GM19395 (cell line): ENCODE results near the gene ZMIZ1.

Experiments
- ATAC-seq: cut with Tn5 transposase; IDR thresholded peaks from one replicate; pipeline ENCODE4 v1.9.1; 2021; ENCODE audit warnings: mild to moderate bottlenecking, moderate library complexity; ENCODE audit not compliant: unreplicated experiment

ZMIZ1 gene

DNA sequence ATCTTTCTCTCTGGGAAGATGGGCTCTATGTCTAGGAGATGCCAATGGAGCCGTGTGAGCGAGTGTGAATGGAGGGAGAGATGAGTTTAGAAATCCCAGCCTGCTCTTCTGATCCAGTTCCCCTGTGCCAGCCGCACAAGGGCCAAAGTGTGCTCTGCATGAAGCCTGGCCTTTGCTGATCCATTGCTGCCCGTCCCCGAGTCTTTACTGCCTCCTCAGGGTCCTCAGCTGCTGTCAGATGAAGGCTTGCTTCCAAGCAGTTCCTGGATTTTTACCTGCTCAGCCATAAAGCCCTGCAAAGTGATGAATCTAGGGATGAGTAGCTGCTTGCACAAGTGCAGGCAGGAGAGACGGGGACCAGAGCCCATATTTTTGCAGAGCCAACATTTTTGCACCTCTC is 115.9 kb downstream of the ZMIZ1 start:
- no peak for ATAC-seq

DNA sequence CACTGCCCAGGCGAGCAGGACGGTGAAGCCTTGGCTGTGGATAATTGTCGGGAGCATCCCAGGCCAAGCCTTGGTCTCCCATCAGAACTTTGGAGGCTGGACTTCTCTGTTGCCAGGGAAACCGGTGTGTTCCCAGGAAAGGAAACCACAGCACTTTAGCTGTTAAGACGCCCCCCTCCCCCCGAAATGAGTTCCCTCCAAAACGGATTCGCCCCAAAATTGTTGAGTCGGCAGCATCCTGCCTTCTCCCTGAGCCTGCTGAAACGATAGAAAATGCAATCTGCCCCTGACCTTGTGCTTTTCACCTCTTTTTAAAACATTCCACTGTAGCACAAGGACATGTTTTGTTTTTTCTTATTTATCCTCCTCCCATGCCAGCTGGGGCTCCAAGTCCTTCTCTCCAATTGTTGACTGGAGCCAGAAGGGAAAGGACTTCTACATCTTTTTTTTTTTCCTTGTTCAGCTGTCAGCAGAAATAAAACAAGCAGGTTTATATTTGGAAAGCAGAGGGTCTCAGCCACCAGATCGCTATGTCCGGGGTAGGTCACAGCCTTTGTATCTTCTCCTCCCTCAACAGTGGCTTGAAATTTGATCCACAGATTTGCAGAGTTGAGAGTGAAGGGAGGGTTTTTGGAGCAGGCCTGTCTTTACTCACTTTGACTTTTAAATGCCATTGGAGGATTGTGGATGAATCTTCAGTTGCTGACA is 116.5 kb downstream of the ZMIZ1 start:
- no peak for ATAC-seq

DNA sequence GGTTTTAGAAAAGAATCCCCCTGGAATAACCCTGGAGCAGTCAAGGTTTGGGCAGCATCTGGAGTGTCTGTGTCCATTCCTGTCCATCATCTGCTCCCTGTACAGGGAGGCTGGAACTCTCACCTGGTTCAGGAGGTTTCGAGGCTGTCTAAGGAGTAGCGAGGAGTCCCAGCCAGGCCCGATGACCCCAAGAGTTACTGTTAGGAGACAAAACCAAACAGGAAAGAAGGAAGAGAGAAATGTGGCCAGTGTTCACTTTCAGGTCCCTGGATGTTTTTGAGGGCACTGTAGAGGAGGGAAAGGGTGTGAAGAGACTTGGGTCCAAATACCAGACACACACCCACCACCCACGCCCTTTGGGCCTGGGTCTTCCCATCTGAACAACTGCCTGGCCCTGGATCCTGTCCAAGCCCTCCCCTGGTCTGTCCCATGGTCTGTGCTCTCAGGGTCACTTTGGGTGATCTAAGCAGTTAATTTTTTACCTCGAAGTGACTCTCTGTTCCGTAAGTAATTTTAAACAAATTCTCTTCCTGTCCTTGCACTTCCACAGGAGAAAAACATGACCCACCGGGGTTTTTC is 117.1 kb downstream of the ZMIZ1 start:
- no peak for ATAC-seq

DNA sequence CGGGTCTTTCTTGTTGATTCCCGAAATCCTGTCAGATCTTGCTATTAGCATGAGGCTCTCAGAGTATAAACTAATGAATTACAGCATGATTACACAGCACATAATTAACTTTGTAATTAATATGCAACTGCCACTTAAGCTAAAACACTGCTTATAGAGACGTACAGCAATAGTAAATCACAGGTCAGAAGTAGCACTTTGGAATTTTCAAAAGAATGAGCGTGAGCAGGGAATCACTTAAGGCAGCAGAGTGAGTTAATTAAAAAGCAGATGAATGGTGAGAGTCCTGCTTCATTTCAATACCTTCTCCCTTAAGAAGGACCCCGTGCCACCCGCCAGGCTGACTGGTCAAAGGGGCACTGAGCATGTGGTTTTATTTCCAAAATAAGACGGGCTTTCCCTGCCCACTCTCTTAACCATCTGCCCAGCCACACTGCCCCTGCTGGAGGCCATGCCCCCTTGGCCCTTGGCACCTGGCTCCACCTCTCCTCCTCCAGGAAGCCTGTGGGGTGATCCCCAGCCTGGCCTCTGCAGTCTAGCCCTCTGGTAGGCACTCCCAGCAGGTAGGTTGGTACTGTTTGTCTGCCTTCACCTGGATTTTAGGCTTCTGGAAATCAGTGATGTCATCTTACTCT is 117.8 kb downstream of the ZMIZ1 start:
- ATAC-seq = no peak

DNA sequence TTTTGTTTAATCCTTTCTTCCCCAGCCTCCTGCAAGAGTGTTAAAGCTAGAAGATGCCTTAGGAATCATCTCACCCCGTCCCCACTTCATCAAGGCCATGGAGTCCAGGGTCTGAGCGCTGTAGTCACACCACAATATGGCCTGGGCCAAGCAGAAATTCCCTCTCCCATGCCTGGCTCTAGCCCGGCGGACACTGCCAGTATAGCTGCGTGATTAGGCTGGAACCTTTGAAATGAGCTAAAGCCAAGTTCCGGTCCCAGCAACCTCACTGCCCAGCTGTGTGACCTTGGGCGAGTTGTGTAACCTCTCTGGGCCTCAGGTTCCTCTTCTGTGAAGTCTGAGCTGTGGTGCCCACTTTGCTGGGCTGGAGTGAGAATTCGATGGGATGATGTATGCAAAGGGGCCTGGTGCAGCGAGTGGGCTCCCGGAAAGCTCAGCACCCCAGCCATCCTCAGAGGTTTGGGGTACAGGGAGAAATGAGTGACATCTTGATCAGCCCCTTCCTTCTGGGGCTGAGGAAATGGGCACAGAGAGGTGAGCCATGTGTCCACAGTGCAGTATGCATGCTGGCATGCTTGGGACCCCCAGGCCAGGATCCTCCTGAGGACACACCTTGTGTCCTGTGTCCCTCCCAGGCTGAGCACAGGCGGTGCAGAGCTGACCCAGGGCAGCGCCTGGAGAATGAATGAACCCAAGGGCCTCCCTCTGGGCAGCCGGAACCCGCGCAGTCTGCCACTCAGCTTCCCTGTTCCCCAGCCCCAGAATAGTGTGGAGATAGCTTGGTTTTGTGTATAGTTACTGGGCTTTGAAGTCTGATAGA is 118.6 kb downstream of the ZMIZ1 start:
- ATAC-seq = no peak

DNA sequence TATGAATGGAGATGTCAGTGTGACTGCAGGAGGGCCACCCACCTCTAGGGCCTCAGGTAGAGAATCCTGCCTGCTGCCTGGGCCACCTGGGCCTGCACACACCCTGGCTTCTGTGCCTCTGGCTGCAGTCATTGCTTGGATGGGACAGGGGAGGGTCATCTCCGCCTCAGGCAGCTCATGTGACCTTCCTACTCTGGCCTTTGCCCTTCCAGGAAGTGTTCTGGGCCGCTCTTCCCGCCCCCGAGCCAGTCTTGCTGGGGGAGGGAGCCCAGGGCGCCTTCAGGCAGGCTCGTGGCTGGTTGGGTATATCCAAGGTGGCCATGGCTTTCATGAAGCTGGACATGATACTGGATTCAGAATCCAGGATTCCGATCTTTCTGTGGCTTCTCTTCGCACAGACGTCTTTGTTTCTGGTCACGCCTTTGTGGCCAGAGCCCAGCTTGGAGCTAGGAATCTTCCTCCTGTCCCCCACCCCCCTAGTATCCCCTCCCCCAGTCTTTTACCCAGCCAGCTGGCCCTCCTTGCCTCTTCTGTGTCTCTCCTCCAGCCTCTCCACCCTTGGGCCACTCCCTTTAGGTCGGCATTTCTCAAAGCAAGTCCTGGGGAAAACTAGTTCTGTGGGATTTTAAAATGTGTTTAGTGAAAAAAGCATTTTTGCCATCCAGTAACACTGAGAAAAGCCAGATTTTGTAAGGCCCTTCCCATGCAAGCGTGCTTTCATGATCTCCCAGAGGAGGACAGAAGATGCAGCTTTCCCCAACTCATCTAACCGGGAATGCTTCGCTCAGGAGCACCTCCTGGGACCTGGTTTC is 119.6 kb downstream of the ZMIZ1 start:
- ATAC-seq = no peak

DNA sequence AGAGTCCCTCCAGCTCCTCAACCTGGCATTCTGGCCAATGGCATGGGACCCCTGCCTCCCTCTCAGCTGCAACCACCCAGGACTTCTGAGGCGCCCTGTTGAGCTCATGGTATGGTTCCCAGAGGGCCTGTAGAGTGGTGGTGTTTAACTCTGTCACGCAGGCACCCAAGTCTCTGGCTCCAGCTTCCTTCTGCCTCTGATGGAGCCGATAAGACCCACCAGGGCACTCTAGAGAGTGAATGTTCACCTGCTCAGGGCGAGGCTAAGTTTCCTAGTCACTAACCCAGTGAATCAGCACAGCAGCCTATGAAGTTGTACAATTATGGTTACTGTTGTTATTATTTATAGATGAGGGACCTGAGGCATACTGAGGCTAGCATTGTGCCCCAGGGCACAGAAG is 120.4 kb downstream of the ZMIZ1 start:
- no peak for ATAC-seq

DNA sequence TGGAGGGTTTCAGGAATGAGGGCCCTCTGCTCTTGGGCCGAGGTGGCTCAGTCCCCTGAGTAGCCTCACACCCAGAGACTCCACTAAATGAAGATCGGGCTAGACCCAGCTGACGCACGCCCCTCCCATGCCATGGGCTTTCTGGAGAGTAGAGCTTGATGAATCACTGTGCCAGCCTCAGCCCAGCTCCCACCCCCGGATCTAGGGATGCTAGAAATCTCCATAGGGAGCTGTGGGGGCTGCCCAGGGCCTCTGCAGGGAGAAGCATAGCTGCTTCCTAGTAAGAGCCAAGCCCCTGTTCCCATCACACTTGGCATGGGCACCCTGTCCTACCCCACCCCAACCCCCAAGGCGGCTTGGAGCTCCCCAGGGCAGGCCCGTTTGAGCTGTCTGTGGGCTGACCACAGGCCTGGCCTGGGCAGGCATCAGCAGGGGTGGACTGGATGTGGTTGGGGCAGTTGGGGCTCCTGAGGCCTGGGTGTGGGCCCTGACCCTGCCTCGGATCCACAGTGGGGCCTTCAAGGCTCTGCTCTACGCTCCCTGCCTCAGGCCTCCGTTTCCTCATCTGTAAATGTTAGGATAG is 121.2 kb downstream of the ZMIZ1 start:
- ATAC-seq = no peak

DNA sequence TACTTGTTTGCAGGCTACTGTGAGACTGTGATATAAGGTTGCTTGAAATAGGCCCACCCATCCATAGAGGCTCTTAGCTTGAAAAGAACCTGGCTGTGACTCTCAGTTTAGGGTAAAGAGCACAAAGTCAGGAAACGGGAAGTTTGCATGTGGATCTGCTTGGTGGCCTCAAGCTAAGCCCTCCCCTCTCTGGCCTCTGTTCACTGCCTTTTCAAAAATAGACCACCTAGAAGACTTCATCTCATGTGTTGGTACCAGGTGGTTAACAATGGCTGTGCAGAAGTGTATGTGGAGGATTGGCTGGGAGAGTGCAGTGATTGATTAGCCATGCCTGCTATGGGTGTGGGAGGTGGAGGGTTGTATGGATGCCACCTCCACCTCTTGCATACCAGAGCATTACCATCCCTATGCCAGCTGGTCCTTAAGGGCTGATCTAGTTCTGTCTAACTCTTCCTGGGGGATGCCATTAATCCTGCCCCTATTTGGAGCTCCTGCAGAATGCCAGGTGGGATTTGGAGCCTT is 122.0 kb downstream of the ZMIZ1 start:
- ATAC-seq = no peak

DNA sequence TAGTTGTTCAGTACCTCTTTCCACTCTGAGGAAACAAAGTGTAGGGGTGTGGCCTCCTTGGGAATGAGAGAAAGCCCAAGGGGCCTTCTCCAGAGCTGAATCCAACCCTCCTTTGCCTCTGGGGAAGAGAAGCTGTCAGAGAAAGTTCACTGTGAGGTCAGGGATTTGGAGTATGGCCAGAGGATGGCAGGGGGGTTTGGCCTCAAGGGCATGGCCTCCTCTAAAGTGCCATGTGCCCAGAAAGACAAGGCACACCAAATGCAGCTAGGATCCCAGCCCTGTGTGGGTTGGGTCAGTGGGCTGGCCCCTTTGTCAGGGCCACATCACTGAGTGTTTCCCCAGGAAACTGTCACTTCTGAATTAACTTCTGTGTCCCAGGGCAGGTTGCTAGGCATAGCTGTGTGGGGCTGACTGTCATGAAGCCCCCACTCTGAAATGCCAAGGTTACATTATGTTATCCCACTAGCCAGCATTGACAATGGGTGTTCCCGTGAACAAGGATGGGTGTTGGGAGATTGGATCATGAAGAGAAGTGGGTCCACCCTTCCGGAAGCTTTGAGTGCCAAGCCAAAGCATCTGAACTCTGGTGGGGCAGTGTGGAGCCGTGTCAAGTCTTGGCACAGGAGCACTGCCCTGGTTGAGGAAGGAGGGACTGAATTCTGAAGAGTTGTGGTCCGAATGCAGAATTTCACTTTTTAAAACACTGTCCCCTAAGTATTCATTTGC is 123.3 kb downstream of the ZMIZ1 start:
- ATAC-seq = no peak

DNA sequence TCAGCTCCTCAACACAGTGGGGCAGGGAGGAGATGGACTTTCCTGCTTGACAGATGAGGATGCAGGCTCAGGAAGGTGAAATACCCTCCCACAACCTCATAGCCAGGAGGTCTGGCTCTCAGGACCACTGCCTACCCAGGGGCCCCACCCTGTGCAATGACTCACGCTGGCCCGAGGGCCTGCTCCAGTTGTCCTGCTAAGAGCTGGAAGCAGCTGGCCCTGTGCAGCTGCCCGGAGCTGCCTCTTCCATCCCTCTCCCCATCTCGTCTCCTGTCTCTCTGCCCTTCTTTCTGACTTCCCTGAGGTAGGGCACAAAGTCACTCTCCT is 123.9 kb downstream of the ZMIZ1 start:
- no peak for ATAC-seq

DNA sequence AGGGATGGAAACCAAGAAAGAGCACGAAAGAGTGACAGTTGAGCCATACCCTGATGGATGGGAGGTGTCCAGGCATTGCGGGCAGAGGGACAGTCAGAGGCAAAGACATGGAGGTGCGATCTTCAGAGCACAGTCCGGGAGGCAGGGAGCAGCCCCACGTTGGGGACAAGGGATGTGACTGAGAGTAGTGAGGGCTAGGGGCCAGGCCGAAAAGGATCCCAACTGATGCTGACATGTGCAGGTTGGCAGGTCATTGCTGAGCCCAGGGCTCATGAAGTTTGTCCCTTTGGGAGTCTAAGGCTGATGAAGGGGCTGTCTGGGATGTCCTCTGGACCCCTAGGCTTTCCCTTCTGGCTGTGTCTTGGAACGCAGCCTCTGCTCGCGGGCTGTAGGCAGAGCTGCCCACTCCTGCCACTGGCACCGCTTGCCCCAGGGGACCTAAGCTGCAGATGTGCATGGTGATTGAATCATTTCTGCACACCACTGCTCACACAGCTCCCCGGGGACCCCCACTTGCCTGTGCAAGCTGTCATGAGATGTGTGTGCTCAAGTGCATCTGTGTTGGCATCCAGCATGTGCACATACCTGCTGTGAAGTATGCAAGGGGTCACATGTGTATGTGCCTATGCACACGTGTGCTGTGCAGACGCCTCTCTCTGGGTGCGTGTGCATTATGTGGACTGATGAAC is 125.1 kb downstream of the ZMIZ1 start:
- no peak for ATAC-seq

DNA sequence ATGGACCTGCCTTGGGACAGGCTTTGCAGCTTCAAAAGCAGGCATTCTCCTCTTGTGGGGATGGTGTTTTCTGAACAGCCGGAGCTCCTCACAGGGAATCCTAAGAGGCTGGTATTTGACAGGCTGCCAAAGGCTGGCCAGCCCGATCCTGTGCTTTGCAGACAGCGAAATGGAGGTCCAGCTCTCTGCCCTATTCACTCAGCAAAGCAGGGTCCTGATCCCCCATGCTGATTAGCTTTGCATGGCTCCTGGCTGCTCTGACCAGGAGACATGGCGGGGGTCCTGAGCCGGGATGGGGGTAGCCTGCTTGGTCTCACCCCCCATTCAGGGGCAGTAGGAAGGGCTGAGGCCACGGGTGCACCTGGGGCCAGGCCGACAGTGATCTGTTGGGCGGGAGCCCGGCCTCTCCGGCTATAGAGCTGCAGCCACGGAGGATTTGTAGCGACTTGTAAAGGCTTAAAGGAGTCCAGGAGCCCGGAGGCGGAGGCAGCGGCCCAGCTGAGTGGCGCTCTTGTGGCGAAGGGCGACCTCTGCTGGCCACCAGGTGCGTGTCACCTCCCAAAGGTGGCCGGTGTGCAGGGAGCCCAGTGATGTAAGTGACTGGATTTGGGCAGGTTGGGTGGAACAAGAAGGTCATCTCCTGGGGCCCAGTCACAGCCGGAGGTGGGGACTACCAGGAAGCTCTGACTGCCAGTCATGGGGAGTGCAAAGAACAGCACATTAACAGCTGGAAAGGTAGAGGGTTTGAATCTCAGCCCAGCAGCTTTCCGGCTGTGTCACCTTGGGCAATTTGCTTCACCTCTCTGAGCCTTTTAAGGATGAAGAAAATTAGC is 126.5 kb downstream of the ZMIZ1 start:
- ATAC-seq = peak; percentile 75

DNA sequence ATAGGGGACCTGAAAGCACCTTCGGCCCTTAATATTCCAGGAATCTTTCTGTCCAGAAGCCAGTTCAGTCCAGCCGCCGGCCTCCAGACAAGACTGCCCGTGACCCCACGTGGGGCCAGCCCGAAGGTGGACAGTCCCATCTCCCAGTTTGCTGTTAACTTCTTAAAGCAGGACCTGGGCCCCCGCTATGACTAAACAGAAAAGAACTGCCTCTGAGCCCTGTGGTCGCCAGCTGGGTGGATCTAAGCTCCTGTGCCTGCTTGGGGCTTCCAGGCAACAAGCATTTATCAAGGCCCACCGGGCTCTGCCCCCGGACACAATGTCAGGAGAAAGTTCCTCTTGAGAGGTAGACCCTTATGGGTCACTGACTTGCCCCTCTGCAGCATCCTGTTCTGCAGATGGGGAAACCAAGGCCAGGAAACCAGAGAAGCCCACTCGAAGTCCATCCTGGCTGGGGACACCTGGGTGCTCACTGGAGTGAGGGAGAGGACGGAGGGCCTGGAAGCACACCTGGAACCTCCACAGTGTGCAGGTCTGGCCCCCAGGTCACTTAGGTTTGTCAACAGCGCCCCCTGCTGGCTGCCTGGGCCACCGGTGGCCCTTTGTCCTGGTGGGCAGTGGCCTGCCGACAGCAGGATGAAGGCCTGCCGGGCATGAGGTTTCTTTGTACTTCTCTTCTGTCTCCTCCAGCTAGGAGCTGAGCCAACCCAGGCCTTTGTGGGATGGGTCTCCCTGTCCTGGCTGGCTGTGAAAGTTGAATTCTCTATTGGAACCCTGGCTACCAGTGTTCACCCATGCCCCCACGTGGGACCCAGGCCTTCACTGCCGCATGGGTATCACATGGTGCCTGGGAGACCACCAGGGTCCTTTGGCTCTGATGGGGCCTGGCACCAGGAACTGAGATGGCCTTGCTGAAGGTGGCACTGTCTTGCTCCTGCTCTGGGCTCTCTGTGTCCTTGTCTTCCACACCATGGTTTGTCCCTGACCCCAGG is 128.0 kb downstream of the ZMIZ1 start:
- ATAC-seq = no peak

DNA sequence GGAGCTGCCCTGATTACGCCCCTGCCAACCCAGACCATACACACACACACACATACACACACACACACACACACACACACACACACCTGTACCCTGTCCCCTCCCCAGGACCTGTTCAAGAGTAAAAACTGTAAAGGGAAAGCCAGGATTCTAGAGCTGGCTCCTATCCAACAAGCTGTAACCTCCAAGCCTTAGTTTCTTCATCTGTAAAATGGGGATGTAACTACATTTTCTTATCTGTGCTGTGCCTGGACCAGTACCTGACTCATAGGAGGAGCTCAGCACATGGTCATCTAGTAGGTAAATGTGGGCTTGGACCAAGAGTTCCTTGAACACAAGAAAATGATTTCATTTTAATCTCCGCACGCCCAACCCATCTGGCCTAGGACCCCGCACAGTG is 128.8 kb downstream of the ZMIZ1 start:
- ATAC-seq = no peak

DNA sequence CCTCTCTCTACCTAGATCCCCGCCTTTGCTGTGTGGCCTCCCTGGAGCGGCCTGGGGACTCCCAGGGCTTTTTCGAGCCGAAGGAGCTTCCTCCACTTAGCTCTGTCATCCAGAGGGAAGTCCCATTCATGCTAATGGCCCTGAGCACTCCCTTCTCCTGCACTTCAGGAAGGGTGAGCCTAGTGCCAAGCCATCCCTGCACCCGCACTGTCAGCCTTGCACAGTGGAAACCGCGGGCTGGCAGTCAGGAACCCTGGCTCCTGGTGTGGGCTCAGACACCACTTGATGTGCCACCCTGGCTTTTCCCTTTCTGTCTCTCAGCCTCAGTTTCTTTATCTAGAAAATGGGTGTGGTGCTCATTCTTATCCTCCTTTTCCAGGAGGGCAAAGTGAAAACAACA is 131.6 kb downstream of the ZMIZ1 start:
- ATAC-seq = no peak

DNA sequence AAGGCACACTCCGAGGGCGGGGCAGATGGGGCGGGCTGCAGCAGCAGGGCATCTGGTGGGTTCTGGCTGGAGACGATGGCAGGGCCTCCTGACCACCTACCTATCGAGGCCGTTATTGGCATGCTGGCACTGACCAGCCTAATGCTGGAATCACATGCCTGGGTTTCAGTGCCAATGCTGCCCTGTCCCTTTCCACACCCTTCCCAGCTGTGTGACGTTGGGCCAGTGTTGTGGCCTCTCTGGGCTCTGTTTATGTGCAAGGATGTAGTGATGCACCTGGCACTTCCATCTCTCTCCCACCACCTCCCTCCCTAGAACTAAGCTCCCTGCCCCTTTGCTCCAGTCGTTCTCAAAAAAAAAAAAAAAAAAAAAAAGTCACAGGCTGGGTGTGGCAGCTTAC is 132.9 kb downstream of the ZMIZ1 start:
- no peak for ATAC-seq
